HG03025 (cell line): ENCODE data around the gene BMPR1A.
"Not testable (repeated sequence)": the region's sequence is repeated elsewhere in the genome, so short reads cannot be mapped to it uniquely, and the experiment has no call there.

Experiments
- ATAC-seq: cut with Tn5 transposase; IDR thresholded peaks from one replicate; pipeline ENCODE4 v1.9.1; 2021; ENCODE audit warnings: mild to moderate bottlenecking, moderate library complexity; ENCODE audit not compliant: unreplicated experiment, low FRiP score

The BMPR1A gene

DNA sequence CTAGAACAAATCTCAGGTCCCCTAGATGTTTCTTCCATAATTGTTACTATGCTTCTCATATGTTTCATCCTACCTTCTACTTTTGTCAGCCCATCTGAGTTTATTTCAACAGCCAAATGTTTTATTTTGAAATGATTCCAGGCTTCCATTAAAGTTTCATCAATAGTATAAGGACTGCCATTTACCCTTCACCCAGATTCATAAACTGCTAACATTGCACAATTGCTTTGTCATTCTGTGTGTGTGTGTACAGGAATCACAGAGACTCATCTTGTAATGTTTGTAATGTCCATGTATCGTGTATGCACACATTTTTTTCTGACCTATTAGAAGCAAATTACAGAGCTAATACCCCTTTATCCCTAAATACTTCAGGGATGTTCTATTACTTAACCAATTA lies 175.5 kb downstream of the BMPR1A start:
- no peak for ATAC-seq

DNA sequence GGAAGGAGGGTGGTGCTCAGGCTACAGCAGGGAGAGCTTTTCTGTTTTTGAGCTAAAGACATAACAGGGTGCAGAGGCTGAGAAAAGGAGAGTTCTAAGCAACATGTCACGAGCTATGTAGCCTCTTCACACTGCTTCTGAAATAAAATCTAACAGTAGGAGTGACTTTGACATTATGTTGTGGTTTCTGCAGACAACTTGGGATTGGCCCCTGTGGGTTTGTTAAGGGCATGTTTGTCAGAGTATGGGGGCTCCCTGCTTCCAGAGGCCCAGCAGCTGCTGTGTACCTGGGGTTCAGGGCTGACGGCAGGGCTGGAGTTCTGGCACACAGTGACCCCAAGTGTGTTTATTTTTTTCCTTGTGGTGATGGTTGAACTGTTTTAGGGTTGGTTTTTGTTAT lies 176.3 kb downstream of the BMPR1A start:
- no peak for ATAC-seq

DNA sequence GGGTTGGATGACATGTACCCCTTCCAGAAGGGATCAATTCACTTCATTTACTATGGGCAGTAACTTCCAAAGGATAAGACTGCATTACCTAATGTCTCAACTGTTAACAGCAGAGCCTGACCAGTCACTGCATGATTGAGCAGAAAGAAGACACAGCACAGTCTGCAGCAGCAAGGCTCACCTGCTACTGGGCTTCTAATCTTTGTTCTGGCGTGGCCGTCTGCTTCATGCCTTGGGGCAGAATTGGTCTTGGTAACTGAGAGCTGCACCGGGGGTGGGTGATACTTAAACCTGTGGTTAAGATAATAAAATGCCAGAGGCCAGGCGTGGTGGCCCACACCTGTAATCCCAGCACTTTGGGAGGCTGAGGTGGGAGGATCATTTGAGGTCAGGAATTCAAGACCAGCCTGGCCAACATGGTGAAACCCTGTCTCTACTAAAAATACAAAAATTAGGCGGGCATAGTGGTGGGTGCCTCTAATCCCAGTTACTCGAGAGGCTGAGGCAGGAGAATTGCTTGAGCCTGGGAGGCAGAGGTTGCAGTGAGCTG lies 177.8 kb downstream of the BMPR1A start:
- not testable (repeated sequence) for ATAC-seq

DNA sequence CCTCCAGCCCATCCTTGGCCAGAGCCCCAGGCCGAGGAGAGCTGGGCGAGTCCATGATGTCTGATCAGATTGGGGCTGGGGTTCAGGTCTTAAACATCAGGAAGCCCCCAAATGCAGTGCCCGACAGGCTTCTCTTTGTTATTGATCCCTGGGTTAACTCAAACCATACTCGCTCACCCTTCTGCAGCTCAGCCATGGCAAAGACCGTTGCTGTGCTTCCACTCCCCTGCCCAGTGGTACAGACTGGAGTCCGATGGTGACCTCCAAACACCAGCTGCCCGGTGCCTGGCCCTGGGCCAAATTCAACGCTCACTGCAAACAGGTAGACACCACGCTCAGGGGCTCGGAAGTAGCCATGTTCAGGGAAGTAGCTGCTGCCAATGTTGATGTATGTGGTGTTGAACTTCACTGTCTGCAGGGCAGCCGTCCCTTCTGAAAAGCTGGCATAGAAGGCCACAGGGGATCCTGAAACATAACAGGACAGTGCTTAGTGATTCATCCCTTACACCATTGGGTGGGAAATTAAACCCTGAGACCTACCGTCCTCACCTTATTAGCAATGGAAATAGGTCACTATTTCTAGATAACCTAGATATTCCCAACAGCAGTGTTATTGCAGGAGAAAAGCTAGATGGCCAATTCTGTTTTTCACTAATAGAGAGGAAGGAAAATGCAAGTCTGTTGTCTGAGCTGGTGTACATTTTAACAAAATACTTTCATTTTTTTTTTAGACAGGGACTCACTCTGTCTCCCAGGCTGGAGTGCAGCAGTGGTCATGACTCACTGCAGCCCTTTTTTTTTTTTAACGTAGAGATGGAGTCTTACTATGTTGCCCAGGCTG lies 180.5 kb downstream of the BMPR1A start:
- no peak for ATAC-seq

DNA sequence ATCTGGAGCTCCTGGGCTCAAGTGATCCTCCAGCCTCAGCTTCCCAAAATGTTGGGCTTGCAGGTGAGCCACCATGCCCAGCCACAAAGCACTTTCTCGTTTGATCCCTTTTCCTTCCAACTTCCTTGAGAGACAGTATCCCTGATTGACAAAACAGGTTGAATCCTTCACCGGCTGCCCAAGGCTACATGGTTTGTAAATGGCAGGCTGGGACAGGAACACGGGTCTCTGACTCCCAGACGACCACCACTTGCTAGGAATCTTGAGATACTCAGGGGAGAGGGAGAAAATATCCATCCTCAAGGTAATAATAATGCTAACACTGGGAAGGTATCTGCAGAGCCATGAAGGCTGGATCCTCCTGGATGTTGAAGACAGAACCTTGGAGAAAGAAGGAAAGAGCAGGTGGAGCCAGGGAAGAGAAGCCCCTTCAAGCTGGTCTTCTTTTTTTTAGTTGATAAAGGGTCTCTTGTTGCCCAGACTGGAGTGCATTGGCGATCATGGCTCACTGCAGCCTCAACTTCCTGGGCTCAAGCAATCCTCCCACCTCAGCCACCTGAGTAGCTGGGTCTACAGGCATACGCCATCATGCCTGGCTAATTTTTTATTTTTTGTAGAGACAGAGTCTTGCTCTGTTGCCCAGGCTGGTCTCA lies 181.2 kb downstream of the BMPR1A start:
- no peak for ATAC-seq

DNA sequence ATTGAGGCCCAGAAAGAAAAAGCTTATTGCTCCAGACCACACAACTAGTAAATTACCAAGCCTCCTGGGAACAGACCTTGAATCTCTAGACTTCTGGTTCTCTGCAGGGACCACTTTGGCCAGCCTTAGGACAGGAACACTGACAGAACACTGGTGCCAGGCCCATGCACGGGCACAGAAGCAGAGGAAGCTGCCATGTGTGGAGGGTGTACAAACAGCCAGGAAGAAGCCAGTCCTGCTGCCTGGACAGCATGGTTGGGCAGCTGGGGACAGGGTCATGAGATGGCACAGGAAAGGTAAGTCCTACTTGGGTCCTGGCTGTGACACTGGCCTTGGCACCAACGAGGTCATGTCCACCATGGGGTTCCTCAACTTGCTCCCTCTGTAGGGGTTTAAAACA lies 181.8 kb downstream of the BMPR1A start:
- ATAC-seq: no peak

DNA sequence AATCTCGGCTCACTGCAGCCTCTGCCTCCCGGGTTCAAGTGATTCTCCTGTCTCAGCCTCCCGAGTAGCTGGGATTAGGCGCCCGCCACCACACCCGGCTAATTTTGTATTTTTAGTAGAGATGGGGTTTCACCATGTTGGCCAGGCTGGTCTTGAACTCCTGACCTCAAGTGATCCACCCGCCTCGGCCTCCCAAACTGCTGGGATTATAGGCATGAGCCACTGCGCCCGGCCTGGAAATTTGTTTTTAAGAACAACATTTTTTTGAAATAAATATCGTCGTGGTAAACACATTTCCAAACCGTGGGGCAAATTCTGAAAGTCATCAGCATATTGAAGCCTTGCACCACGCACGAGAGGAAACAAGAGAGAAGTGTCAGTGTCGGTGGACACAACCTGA lies 183.7 kb downstream of the BMPR1A start:
- ATAC-seq: not testable (repeated sequence)

DNA sequence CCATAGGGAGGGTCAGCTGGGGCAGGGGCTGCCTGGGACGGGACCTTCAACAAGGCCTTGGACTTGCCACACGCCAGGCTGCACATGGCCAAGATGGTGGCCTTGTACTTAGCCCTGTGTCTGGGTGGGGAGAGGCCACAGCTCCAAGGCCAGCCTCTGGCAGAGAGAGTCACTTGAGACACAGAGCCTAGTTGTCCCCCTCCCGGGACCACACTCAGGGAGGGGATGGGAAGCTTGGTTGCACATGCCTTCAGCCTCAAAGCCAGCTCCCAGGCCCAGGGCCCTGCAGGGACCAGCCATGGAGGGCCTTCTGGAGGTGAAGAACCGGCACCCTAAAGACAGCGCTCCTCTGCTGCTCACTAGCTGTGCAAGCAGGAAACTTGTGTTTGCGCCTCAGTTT lies 184.3 kb downstream of the BMPR1A start:
- no peak for ATAC-seq

DNA sequence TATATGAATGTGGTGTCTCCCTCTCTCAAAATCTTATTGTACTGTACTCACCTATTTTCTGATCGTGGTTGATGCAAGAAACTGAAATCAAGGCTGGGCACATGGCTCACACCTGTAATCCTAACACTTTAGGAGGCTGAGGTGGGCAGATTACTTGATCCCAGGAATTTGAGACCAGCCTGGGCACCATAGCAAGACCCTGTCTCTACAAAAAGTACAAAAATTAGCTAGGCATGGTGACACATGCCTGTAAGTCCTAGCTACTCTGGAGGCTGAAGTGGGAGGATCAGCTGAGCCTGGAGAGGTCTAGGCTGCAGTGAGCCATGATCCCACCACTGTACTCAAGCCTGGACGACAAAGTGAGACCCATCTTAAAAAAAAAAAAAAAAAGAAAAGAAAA lies 185.0 kb downstream of the BMPR1A start:
- no peak for ATAC-seq

DNA sequence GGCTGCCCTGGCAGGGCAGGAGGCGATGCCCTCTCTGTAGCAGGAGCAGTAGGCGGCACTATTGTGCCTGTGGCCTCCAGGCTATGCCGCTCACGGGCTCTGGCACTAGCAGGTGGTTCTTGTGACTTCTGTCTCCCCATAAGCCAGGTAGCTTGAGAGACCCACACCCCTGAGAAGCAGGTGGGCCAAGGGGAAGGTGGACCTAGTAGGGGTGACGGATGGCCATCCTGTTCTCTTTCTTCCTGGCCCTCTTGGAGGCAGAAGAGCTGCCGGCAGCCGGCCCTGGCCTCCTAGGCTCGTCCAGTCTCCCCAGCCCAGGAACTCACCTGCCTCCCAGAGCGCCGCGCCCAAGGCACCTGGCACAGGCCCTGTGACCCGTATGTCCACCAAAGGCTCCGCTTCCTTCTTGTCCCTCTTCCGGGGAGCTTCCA lies 185.6 kb downstream of the BMPR1A start:
- no peak for ATAC-seq

DNA sequence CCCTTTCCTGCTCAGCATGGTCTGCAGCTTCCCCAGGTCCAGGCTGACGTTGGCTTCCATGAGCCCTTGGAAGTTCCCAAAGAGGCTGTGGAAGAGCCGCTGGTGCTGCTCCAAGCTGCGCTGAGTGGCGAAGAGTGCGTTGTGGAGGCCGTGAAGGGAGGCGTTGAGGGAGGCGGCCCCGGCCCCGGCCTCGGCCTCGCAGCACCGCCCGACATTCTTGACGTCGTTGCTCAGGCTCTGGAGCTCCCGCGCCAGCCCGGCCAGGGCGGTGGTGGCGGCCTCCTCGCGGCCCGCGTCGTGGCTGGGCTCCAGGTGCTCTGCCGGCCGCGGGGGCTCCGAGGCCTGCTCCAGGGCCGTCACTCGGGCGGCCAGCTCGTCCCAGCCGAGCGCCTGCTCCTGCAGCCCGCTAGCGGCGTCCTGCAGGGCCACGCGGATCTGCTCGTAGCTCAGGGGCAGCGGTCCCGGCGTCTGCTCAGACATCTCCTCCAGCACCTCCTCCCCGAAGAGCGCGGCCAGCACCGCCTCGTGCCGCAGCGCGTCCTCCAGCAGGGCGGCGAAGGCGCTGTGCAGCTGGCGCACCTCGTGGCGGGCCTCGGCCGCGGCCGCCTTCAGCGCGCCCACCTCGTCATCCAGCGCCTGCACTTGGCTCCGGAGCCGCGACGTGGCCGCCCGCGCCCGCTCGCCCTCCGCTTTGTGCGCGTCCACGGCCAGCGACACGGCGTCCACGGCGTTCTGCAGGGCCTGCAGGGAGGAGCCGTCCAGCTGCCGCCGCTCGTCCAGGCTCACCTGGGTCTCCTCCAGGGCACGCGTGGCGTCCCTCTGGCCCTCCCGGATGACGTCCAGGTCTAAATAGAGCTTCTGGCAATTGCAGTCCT lies 186.3 kb downstream of the BMPR1A start:
- no peak for ATAC-seq

DNA sequence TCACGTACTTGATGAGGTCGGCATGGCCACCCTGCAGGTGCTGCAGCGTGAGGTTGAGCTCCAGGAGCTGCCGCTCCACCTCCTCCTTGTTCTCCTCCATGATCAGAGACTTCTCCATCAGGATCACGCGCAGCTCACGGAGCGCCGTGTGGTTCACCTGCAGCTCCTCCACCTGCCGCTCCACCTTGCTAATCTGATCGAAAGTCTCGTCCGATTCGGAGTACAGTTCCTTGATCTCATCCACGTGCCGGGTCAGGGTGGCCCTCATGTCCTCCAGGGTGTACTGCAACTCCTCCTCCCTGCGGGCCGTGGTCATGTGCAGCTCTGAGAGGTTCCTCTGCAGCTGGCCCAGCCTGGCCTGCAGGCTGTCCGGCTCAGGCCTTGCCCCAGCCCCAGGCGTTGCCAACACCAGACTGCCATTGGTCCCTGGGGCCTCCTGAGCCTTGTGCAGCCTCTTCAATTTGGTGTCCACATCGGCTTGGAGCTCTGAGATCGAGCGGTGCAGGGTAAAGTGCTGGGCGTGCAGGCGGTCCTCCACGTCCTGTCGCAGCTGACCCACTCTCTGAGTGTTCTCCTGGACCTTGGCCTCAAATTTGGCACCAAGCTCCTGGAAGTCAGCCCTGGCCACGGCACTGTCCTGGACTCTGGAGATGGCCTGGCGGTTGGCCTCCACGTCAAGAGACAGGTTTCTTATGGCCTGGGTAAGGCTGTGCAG lies 187.1 kb downstream of the BMPR1A start:
- ATAC-seq: no peak

DNA sequence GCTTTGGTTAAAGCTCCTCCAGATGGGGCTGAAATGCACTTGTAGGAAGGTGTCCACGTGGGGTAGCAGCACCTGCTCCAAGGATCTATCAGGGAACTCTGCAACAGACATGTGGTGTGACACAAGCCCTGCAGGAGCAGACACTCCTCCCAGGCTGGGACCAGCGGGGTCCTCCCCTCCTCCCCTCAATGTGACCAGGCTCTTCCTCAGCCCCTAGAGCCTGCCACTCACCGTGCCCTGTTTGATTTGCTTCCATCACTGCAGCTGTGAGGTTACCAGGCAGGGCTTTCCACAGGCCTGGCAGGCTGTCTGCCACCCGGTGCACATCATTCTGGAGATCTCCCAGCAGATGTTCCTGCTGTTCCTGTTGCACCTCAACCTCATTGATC lies 187.6 kb downstream of the BMPR1A start:
- ATAC-seq: no peak

DNA sequence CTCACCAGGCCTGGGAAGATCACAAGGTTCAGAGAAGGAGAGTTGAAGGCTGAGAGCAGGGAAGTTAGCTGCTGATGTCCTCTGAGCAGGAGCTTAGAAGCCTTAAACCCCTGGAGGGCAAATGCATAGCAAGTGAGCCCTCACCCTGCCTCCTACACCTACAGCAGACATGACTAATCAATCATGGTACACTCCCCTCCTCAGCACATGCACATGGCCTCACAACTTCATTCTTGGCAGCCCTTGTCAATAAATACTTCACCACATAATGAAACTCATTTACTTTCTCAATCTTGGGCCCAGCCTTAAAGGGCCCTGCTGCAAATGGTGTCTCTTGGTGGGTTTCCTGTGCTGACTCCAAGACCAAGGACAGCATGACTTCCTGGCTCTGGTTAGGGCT lies 188.1 kb downstream of the BMPR1A start:
- no peak for ATAC-seq

DNA sequence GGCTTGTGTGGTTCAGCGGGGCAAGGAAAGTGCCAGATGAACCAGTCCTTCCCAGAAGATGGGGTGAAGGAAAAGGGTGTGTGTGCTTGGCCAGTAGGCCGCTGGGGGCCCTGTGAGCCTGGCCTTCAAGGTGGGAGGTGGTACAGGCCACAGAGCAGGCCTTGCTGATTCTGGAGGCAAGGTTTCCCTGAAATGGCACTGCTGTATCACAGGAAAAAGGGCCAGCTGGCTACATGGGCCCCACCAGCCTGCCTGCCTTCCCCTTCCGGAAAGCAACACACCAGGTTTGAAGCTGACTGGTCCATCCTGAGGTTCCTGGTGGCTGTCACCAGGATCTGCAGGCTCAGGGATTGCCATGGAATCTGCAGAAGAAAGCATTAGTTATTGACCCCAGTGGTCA lies 188.5 kb downstream of the BMPR1A start:
- ATAC-seq: no peak

DNA sequence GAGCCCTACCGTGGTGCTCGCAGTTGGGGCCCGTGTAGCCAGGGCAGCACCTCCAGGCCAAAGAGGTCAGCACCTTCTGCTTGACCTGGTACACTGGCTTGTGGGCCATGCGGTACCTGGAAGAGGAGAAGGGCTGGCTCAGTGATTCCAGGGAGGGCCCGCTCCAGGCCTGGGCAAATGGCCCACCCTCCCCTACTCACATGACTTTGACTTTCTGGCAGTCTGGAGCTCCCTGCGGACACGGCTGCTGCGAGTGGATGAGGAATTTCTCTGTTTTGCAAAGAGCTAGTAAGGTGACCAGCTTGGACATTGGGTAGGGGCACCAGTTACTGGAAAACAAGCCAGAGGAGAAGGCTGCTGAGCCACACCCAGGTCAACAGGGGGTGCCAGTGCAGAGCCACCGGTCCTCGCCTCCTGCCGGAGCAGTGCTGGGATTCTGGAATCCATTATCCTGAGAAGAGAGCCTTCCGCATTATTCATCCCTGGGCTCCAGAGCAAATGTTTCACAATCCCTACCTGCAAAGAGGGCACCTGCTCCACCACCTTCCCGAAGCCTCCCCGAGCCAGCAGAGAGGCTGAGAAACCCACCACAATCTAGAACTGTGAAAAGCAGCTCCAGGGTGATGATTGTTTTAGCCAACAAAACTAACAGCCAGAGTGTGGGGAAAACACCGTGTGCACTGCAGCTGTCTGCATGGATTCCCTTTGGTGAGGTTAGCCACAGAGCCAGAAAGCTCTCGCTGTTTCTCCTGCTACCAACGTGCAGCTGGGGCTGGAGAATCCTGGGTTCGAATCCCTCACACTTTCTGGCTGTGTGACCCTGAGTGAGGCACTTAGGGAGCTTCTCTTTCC lies 189.2 kb downstream of the BMPR1A start:
- ATAC-seq: no peak

DNA sequence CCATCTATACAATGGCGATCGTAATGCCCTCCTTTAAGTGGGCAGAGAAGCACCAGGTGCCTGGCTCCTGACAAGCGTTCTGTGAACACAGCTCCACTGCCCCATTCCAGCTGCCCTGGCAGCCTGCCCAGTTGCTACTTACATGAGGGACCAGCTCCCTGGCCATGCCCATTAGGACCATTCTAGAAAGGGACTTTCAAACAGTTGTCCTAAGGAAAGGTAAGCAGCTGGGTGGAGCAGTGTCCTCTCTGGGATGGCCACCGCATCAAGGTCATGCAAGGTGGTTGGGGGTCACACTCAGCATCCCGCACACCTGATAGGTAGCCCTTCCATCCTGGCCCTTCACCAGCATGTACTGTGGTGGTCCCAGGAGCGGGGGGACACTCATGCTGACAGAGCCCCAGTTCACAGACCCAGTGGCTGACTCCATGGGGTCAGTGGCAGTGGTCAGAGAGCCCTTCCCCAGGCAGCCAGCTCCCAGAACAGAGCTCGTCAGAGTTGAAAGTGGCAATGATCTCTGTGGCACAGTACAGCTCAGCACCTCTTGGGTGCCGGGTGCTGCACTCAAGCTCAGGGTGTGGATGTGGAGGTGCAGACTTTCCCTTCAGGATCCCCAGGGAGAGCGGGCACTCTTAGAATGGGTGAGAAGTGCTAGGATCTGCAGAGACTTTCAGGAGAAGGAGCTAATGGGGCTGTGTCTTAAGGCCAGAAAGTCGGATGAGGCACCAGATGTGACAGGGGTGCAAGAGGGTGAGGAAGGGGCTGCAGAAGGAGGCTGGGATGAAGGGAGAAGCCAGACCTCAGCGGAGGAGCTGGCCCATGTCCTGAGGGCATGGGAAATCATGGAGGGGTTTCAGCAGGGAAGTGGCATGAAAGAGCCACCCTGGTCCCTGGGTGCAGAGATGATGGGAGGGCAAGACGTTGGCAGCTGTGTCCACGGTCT lies 190.1 kb downstream of the BMPR1A start:
- no peak for ATAC-seq

DNA sequence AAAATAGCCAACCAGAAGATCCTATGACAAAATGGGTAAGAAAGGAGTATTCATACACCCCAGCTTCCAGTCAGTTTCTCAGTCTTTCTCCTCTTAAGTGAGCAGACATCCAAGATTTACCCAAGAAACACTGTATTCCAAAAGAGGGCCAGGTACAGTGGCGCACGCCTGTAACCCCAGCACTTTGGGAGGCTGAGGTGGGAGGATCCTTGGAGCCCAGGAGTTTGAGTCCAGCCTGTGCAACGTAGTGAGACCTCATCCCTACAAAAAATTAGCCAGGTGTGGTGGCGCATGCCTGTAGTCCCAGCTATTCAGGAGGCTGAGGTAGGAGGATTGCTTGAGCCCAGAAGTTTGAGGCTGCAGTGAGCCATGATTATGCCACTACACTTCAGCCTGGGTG lies 191.4 kb downstream of the BMPR1A start:
- not testable (repeated sequence) for ATAC-seq
